Measurements from ENCODE around the gene FAM83E.
"Not testable (repeated sequence)": the region's sequence is repeated elsewhere in the genome, so short reads cannot be mapped to it uniquely, and the experiment has no call there.

Gene FAM83E

DNA sequence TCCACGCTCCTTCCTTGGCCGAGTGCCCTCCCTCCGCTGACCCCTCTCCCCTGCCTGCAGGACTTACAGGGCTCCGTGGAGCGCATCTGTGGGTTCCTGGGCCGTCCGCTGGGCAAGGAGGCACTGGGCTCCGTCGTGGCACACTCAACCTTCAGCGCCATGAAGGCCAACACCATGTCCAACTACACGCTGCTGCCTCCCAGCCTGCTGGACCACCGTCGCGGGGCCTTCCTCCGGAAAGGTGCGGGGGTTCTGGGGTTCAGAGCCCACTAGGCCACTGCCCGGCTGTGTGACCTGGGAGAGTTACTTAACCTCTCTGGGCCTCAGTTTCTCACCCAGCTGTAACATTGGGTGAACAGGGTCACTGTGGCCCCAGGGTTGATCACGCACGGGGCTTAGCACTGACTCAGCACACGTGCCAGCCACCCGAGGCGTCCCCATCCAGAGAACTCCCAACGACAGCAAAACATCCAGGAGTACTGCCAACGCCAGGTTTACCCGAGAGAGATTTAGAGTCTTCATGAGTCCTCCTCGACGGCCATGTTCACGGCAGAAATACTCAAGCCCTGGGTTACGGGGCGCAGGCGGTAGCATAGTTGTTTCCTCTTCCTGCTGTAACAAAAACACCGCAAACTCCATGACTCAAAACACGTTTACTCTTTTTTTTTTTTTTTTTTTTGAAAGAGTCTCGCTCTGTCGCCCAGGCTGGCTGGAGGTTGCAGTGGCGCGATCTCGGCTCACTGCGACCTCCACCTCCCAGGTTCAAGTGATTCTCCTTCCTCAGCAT lies 18.0 kb downstream of the FAM83E start:
- no peak for DNase-seq
- in situ Hi-C loops (cut with HindIII; ENCODE audit: low pct_ligation_motif_present, low pct_unique_long_range_greater_than_20kb, low sequenced_read_pairs), result no loop called here

DNA sequence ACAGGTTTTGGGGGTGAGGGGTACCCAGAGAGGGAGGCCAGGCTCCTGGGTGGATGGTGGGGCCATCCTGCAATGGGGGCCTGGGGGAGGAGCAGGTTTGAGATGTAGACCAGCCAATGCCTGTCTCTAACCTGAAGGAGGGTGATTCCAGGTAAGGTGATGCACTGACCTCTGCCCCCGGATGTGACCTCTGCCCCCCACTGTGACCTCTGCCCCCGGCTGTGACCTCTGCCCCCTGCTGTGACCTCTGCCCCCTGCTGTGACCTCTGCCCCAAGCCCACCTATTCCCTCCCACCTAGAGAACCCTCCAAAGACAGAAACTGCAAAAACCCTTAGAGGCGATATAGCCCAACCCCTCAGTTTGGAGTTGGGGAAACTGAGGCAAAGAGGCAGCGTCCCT lies 18.6 kb downstream of the FAM83E start:
- no peak for DNase-seq
- in situ Hi-C loops (cut with HindIII; ENCODE audit: low pct_ligation_motif_present, low pct_unique_long_range_greater_than_20kb, low sequenced_read_pairs), result no loop called here

DNA sequence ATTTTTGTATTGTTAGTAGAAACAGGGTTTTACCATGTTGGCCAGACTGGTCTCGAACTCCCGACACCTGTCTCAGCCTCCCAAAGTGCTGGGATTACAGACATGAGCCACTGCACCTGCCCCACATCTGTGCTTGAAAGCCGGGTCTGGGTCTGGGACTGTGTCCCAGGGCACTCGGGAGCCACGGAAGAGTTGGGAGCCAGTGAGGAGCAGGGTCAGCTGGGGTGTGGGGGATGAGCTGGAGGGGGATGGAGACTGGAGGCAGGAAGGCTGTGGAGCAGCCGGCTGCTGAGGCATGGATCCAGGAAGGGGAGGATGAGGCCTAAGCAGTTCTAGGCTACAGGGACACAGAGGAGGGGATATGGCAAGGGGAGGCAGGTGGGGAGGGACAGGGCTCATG lies 19.0 kb downstream of the FAM83E start:
- in situ Hi-C loops (cut with HindIII; ENCODE audit: low pct_ligation_motif_present, low pct_unique_long_range_greater_than_20kb, low sequenced_read_pairs), result no loop called here
- DNase-seq, result no peak

DNA sequence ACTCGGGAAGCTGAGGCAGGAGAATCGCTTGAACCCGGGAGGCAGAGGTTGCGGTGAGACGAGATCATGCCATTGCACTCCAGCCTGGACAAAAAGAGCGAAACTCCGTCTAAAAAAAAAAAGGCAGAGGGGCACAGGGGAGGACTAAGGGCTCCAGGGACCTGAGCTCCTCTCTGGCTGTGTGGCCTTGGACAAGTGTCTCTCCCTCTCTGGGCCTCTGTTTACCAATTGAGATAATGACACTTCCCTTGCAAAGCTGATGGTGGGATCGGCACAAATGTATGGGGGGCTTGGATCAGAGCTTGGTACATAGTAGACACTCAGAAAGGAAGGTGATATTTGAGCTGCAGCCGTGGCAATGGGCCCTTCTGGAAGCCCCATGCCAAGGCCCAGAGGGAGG lies 19.7 kb downstream of the FAM83E start:
- in situ Hi-C loops (cut with HindIII; ENCODE audit: low pct_ligation_motif_present, low pct_unique_long_range_greater_than_20kb, low sequenced_read_pairs), result no loop called here
- DNase-seq, result no peak

DNA sequence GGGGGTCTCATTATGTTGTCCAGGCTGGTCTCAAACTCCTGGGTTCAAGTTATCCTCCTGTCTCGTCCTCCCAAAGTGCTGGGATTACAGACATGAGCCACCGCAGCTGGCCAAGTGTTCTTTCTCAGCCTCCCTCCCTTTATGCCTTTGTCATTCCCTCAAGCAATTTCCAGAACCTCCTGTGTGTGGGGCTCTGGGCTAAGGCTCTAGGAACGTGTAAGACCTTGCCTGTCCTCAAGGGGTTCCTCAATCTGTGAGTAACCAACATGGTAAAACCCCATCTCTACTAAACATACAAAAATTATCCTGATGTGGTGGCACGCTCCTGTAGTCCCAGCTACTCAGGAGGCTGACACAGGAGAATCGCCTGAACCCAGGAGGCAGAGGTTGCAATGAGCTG lies 23.9 kb downstream of the FAM83E start:
- DNase-seq, result no peak
- in situ Hi-C loops (cut with HindIII; ENCODE audit: low pct_ligation_motif_present, low pct_unique_long_range_greater_than_20kb, low sequenced_read_pairs), result no loop called here

DNA sequence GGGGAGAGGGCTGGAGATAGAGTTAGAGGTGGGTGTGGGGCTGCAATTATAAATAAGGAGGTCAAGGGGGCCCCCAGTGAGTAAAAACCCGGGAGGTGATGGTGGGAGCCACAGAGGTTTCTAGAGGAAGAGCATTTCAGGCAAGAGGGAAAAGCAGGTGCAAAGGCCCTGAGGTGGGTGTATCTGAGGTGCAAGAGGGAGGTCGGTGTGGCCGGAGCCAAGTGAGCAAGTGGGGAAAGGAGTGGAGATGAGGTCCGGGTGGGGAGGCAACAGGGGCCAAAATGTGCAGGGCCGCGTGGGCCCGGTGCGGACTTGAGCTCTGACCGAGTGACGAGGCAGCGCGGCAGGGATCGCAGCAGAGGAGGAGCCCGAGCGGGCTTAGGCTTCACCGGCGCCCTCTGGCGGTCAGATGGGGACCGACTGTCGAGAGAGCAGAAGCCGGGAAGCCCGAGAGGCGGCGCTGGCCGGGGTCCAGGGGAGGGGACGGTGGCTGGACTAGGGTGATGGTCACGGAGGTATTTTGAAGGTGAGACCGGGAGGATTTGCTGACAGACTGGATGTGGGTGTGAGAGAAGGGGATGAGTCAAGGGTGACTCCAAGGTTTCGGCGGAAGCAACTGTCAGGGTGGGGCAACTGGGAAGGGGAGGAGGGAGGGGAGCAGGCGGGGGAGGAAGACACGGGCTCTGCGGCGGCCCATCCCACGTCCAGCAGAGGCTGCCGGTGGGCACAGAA lies 26.0 kb downstream of the FAM83E start:
- peak; percentile 84 for DNase-seq
- in situ Hi-C loops (cut with HindIII; ENCODE audit: low pct_ligation_motif_present, low pct_unique_long_range_greater_than_20kb, low sequenced_read_pairs), result no loop called here

DNA sequence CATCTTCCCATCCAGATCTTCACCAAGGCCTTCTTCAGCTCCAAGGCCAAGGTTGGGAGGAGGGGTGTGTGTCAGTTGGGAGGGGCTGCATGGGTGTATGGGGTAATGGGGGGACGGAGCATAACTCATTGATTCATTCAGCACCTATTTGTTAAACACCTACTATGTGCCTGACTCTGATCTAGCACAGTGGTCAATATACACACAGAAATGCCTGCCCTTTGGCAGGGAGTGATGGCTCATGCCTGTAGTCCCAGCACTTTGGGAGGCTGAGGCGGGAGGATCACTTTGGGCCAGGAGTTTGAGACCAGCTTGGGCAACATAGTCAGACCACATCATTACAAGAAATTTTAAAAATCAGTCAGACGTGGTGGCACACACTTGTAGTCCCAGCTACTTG lies 27.5 kb downstream of the FAM83E start:
- in situ Hi-C loops (cut with HindIII; ENCODE audit: low pct_ligation_motif_present, low pct_unique_long_range_greater_than_20kb, low sequenced_read_pairs), result no loop called here

DNA sequence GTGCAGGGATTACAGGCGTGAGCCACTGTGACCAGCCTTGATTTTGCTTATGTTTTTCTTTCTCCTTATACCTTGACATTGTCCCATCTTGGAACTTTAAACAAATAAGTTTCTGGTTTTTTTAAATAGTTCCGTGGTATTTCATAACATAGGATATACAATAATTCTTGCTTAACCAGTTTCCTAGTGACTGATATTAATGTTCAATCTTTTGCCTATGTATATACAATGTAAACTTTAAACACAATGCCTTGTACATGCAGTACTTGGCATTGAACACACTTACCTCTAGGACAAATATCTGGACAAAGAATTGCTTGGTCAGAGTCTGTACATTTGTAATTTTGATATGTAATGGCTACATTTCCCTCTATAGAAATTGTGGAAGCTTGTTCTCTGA lies 32.7 kb downstream of the FAM83E start:
- no peak for DNase-seq
- in situ Hi-C loops (cut with HindIII; ENCODE audit: low pct_ligation_motif_present, low pct_unique_long_range_greater_than_20kb, low sequenced_read_pairs), result no loop called here

More for the DNA sequence above, 27.5 kb downstream of the FAM83E start:
- DNase-seq, result no peak

DNA sequence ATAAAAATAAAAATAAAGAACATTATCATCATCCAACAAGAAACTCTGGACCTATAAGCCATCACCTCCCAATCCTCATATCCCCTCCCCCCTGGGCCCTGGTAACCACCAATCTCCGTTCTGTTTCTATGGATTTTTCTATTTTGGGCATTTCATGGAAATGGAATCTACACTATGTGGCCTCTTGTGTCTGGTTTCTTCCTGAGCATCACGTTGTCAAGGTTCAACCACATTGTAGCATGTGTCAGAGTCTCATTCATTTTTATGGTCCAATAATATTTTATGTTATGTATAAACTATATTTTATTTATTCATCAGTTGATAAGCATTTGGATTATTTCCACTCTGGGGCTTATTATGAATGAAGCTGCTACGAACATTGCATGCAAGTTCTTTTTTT lies 36.0 kb downstream of the FAM83E start:
- DNase-seq, result no peak
- in situ Hi-C loops (cut with HindIII; ENCODE audit: low pct_ligation_motif_present, low pct_unique_long_range_greater_than_20kb, low sequenced_read_pairs), result no loop called here

DNA sequence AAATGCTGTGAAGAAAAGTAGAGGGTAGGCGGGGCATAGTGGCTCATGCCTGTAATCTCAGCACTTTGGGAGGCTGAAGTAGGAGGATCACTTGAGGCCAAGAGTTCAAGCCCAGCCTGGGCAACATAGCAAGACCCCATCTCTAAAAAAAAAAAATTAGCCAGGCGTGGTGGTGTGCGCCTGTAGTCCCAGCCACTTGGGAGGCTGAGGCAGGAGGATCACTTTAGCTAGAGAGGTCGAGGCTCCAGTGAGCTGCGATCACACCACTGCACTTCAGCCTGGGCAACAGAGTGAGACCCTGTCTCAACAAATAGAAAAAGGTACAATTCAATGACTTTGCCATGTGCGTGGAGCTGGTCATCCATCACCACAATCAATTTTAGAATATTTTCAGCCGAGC lies 37.0 kb downstream of the FAM83E start:
- in situ Hi-C loops (cut with HindIII; ENCODE audit: low pct_ligation_motif_present, low pct_unique_long_range_greater_than_20kb, low sequenced_read_pairs); DNase-seq: not testable (repeated sequence)

DNA sequence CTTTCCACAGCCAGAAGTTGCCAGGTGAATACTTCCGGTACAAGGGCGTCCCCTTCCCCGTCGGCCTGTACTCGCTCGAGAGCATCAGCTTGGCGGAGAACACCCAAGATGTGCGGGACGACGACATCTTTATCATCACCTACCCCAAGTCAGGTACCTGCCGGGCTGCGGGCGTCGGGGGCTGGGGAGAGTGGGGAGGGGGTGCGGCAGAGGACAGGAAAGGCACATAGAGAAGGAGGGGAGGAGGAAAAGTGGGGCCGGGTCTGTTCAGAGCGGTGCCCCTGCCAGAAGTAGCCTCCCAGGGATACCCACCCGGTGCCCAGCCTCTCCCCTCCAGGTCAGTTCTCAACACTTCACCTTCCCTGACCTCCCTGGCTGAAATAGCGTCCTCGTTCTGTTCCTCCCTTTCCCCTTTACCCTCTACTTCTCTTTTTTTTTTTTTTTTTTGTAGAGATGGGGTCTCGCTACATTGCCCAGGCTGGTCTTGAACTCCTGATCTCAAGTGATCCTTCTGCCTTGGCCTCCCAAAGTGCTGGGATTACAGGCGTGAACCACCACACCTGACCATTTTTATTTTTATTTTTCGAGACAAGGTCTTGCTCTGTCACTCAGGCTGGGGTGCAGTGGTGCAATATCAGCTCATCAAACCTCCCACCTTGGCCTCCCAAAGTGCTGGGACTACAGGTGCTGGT lies 38.8 kb downstream of the FAM83E start:
- no peak for DNase-seq
- in situ Hi-C loops (cut with HindIII; ENCODE audit: low pct_ligation_motif_present, low pct_unique_long_range_greater_than_20kb, low sequenced_read_pairs), result no loop called here

DNA sequence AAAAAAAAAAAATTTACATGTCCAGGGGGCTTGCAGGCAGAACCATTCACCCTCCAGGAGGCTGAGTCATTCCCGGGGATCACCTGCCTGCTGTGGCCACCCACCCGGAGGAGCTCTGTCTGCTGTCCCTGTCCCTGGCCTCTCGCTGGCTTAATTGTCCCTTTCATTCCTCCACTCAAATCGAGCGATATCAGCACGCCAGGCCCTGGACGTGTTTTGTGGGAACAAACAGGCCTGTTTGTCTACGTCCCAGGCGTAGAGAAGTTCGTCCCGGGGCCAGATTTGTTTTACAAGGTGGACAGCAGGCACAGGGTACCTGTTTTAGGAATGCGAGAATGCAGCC lies 41.7 kb downstream of the FAM83E start:
- DNase-seq, result no peak
- in situ Hi-C loops (cut with HindIII; ENCODE audit: low pct_ligation_motif_present, low pct_unique_long_range_greater_than_20kb, low sequenced_read_pairs), result no loop called here

DNA sequence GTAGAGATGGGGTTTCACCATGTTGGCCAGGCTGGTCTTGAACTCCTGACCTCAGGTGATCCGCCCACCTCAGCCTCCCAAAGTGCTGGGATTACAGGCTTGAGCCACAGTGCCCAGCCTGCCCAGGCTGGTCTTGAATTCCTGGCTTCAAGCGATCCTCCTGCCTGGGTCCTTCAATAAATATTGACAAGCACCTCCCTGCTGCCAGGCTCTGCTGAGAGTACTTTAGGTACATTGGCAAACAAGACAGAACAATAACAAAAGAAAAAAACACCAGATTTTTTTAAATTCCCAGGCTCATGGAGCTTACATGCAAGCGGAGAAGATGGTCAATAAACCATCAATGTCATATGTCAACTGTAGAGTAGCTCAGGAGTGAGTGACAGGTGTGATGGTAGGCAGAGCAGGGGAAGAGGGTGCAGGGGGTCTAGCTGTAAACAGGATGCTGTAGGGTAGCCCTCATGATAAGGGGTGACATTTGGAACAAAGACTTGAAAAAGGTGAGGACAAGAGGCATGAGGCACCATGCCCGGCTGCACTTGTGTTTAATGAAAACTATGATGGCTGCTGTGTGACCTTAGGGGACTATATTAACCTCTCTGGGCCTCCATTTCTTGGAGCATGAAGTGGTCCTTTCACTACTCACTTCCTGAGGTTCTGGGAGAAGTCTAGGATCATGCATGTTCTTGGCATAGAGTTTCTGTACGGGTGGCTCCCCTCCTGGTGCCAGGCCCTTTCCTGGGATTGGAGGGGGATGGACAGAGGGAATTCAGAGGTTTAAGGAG lies 43.3 kb downstream of the FAM83E start:
- in situ Hi-C loops (cut with HindIII; ENCODE audit: low pct_ligation_motif_present, low pct_unique_long_range_greater_than_20kb, low sequenced_read_pairs), result no loop called here
- DNase-seq, result no peak

DNA sequence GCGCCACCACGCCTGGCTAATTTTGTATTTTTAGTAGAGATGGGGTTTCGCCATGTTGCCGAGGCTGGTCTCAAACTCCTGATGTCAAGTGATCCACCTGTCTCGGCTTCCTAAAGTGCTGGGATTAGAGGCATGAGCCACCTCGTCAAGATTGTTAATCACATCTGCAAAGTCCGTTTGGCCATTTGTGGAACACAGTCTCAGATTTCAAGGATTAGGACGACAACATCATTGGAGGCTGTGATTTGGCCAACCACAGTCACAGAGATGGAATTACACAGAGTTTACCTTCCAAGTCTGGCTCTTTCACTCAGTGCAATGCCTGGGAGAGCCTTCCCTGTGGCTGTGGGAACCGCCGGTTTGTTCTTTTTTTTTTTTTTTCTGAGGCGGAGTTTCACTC lies 45.1 kb downstream of the FAM83E start:
- no peak for DNase-seq
- in situ Hi-C loops (cut with HindIII; ENCODE audit: low pct_ligation_motif_present, low pct_unique_long_range_greater_than_20kb, low sequenced_read_pairs), result no loop called here

DNA sequence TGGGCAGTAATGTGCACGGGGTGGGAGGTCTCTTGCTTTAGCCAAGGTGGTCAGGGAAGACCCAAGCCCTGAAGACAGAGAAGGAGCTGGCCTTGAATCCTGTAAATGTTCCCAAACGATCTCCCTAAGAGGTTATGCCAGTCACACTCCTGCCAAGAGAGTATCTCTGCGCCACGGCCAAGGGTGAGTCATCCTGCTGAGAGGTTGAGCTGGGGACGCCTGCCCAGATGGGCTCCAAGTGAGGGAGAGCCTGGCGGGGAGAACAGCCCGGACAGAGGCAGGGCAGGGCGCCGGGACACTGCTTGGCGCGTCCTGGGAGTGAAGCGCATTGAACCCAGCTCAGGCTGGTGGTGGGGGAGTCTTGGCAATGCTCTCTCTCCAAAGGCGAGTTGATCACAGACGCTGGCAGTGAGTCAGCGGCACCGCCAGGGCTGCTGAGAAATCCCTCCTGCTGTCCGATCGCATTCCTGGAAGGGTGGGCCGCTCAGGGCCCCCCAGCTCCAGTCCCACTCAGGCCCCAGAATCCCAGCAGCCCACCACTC lies 46.5 kb downstream of the FAM83E start:
- DNase-seq, result peak; percentile 93
- in situ Hi-C loops (cut with HindIII; ENCODE audit: low pct_ligation_motif_present, low pct_unique_long_range_greater_than_20kb, low sequenced_read_pairs), result no loop called here

DNA sequence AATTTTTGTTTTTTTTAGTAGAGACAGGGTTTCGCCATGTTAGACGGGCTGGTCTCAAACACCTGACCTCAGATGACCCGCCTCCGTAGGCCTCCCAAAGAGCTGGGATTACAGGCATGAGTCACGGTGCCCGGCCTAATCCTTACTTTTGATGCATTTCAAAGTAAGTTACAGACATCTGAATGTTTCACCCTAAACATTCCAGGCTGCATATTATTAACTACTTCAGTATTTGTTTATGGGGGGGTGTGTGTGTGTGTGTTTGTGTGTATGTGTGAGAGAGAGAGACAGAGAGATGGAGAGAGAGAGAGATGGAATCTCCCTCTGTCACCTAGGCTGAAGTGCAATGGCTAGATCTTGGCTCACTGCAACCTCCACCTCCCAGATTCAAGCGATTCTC lies 49.8 kb downstream of the FAM83E start:
- DNase-seq, result no peak
- in situ Hi-C loops (cut with HindIII; ENCODE audit: low pct_ligation_motif_present, low pct_unique_long_range_greater_than_20kb, low sequenced_read_pairs), result no loop called here

Measured in ACHN (cell line).